CD4-positive, alpha-beta T cell (primary cell): ENCODE measurements around the gene NCAPD2. TPM values are rescaled to one million over a fixed set of nuclear protein-coding genes. Genes with fewer than 3 reads are reported as not detected.
"Not testable (repeated sequence)": the region's sequence is repeated elsewhere in the genome, so short reads cannot be mapped to it uniquely, and the experiment has no call there.

ENCODE experiments used
- ATAC-seq: fragments of 200-7000 bp; cut with Tn5 transposase; one replicate; pipeline ENCODE4 v1.10.0; 2022; ENCODE audit warnings: mild to moderate bottlenecking; ENCODE audit not compliant: poor library complexity
- CTCF ChIA-PET: fragments of 350-600 bp; sonication (Branson Sonifier 250); formaldehyde crosslinking; loops from one replicate; lab custom pipeline; 2021; ENCODE audit warnings: antibody characterized with exemption, inconsistent platforms; lab: Charles Lee
- POLR2A ChIA-PET: fragments of 350-600 bp; sonication (Branson Sonifier 250); formaldehyde crosslinking; loops from one replicate; lab custom pipeline; 2021; ENCODE audit warnings: antibody characterized with exemption, inconsistent platforms; lab: Charles Lee
- DNase-seq, 14 experiments: peaks; one replicate each; pipeline ENCODE4 v3.0.0-alpha.2; 2013 to 2020; ENCODE audit warnings: mixed read lengths in 2 of 14
- H3K27ac ChIP-seq, 2 donors: one replicate each; pipeline versions ENCODE4 v1.5.1 to v1.7.0; 2013; ENCODE audit warnings: low read length in 2 of 2, low read depth in 1 of 2, mild to moderate bottlenecking in 1 of 2
- H3K27me3 ChIP-seq, 2 experiments: 1 replicate in 1 of 2; 2 replicates in 1 of 2; pipeline versions ENCODE4 v1.6.1 to v1.7.0; 2013; ENCODE audit warnings: low read length in 2 of 2, control low read depth in 1 of 2, mild to moderate bottlenecking in 1 of 2, moderate library complexity in 1 of 2; ENCODE audit not compliant: insufficient read depth in 2 of 2, control insufficient read depth in 1 of 2
- H3K36me3 ChIP-seq: one replicate; pipeline ENCODE4 v1.6.1; 2013; ENCODE audit warnings: low read length, control low read depth; ENCODE audit not compliant: insufficient read depth
- H3K4me1 ChIP-seq: one replicate; pipeline ENCODE4 v1.6.1; 2013; ENCODE audit warnings: low read length, control low read depth; ENCODE audit not compliant: insufficient read depth
- H3K4me3 ChIP-seq: one replicate; pipeline ENCODE4 v1.5.1; 2013; ENCODE audit warnings: mild to moderate bottlenecking, low read length, moderate library complexity
- H3K9me3 ChIP-seq, 2 experiments: 1 replicate in 1 of 2; 2 replicates in 1 of 2; pipeline versions ENCODE4 v1.6.1 to v1.7.0; 2013; ENCODE audit warnings: low read length in 2 of 2, mild to moderate bottlenecking in 2 of 2, control low read depth in 1 of 2, moderate library complexity in 1 of 2; ENCODE audit not compliant: control insufficient read depth in 1 of 2, insufficient read depth in 1 of 2
- H3K27ac Mint-ChIP-seq: one replicate; pipeline ENCODE4 v1.8.0; 2020; ENCODE audit warnings: mixed read lengths
- H3K27me3 Mint-ChIP-seq: one replicate; pipeline ENCODE4 v1.8.0; 2021; ENCODE audit warnings: mixed read lengths
- H3K36me3 Mint-ChIP-seq: one replicate; pipeline ENCODE4 v1.8.0; 2021; ENCODE audit warnings: low read depth, mixed read lengths
- H3K4me1 Mint-ChIP-seq: one replicate; pipeline ENCODE4 v1.8.0; 2021; ENCODE audit warnings: low read depth, mixed read lengths
- H3K4me3 Mint-ChIP-seq: one replicate; pipeline ENCODE4 v1.8.0; 2020; ENCODE audit warnings: mild to moderate bottlenecking, mixed read lengths
- H3K9me3 Mint-ChIP-seq: one replicate; pipeline ENCODE4 v1.8.0; 2020; ENCODE audit warnings: mixed read lengths
- intact Hi-C, 2 experiments: fragments of 100-400 bp; cut with DNase I in 1 of 2; cut with micrococcal nuclease in 1 of 2; formaldehyde crosslinking; loops; one replicate each; pipeline versions ENCODE4 v1.15.1 to v1.9.0; 2023 to 2025; cut with DNase I, micrococcal nuclease
- total RNA-seq, 174 experiments: library from RNA in 2 of 174; stranded (reverse) in 2 of 174; gene quantifications; one replicate each; pipeline ENCODE4 v1.2.3 and lab custom pipeline; 2021 to 2026
- TF ChIP-seq, protein P1 (sequence below): fragments of 200-600 bp; IDR thresholded peaks from one replicate; pipeline ENCODE4 v1.8.0; 2022; ENCODE audit warnings: antibody characterized with exemption, mild to moderate bottlenecking

The NCAPD2 gene
- total RNA-seq, 2 experiments from 2014 or later, result 13.7 to 14.9 TPM

- ATAC-seq (no peak), DNase-seq (no peak)
- Mint-ChIP-seq H3K36me3 (no peaks in the 10 kb centered on the region), H3K4me3 (no peak overlapping the region), H3K4me1 (no peaks in the 10 kb centered on the region), H3K27ac (no peak overlapping the region), H3K9me3 (no peaks in the 10 kb centered on the region), H3K27me3 (no peaks in the 10 kb centered on the region)
- TF ChIP-seq, protein P1, sequence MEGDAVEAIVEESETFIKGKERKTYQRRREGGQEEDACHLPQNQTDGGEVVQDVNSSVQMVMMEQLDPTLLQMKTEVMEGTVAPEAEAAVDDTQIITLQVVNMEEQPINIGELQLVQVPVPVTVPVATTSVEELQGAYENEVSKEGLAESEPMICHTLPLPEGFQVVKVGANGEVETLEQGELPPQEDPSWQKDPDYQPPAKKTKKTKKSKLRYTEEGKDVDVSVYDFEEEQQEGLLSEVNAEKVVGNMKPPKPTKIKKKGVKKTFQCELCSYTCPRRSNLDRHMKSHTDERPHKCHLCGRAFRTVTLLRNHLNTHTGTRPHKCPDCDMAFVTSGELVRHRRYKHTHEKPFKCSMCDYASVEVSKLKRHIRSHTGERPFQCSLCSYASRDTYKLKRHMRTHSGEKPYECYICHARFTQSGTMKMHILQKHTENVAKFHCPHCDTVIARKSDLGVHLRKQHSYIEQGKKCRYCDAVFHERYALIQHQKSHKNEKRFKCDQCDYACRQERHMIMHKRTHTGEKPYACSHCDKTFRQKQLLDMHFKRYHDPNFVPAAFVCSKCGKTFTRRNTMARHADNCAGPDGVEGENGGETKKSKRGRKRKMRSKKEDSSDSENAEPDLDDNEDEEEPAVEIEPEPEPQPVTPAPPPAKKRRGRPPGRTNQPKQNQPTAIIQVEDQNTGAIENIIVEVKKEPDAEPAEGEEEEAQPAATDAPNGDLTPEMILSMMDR, result no peak
- Histone ChIP-seq H3K4me3 (no peak overlapping the region), H3K36me3 (no peaks in the 10 kb centered on the region), H3K4me1 (no peaks in the 10 kb centered on the region), H3K27ac (no peak overlapping the region), H3K27me3 (no peaks in the 10 kb centered on the region), H3K9me3 (no peaks in the 10 kb centered on the region)
- POLR2A ChIA-PET, result no interaction called here
- intact Hi-C loops, result no loop called here
- CTCF ChIA-PET, result no interaction called here
Measured at GRCh38 chr12:6478416-6478815, 15.5 kb upstream of the NCAPD2 start.

- no peak overlapping the region for H3K27ac Mint-ChIP-seq
- no peak overlapping the region for H3K27ac ChIP-seq
- no peak overlapping the region for H3K4me3 ChIP-seq
- no peaks in the 10 kb centered on the region for H3K27me3 Mint-ChIP-seq
- peaks cover 14% of the 10 kb centered on the region for H3K36me3 ChIP-seq
- intact Hi-C loops, result no loop called here
- no peak for DNase-seq
- no peak overlapping the region for H3K4me3 Mint-ChIP-seq
- H3K9me3 Mint-ChIP-seq, result no peaks in the 10 kb centered on the region
- H3K9me3 ChIP-seq, result no peaks in the 10 kb centered on the region
- TF ChIP-seq, protein P1, result no peak
- H3K27me3 ChIP-seq, result no peaks in the 10 kb centered on the region
- peaks cover 16% of the 10 kb centered on the region for H3K4me1 Mint-ChIP-seq
- H3K4me1 ChIP-seq, result peaks cover 10% of the 10 kb centered on the region
- POLR2A ChIA-PET, result interaction anchor here (0.9 to 1.2 kb wide), 2 partner anchors 18 to 26 kb away, joined by 3 read pairs; partner anchors contain the start of gene VAMP1
- no peak for ATAC-seq
- CTCF ChIA-PET, result no interaction called here
- peaks cover 18% of the 10 kb centered on the region for H3K36me3 Mint-ChIP-seq
Measured at GRCh38 chr12:6488240-6488639, 5.7 kb upstream of the NCAPD2 start.

DNA sequence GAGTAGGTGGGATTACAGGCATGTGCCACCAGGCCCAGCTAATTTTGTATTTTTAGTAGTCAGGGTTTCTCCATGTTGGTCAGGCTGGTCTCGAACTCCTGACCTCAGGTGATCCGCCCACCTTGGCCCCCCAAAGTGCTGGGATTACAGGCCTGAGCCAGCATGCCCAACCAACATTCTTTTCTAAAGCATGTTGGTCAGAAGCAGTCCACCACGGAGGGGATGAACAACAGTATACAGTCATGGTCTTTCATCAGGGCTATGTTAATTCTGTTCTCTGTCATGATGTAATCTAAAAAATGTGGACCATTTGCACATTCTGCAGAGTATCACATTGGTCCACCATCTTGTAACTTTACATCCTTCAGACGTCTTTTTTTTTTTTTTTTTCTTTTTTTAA is 4.5 kb upstream of the NCAPD2 start:
- ATAC-seq (no peak), DNase-seq (no peak)
- Mint-ChIP-seq H3K27ac (no peak overlapping the region), H3K4me1 (peaks cover 23% of the 10 kb centered on the region), H3K4me3 (no peak overlapping the region), H3K9me3 (no peaks in the 10 kb centered on the region), H3K36me3 (peaks cover 28% of the 10 kb centered on the region), H3K27me3 (no peaks in the 10 kb centered on the region)
- H3K36me3 ChIP-seq, result peaks cover 14% of the 10 kb centered on the region
- H3K27ac ChIP-seq, result no peak overlapping the region
- ChIA-PET CTCF (interaction anchor here (0.6 to 1.1 kb wide), 2 partner anchors 15 to 69 kb away, joined by 3 read pairs; no protein-coding TSS in a partner anchor), POLR2A (interaction anchor here (0.5 to 2.3 kb wide), 3 partner anchors 19 to 28 kb away, joined by 3 to 8 read pairs (median 3); partner anchors contain the start of gene VAMP1)
- no peak overlapping the region for H3K4me3 ChIP-seq
- H3K9me3 ChIP-seq, result no peaks in the 10 kb centered on the region
- intact Hi-C loops, result no loop called here
- TF ChIP-seq, protein P1, result no peak
- H3K4me1 ChIP-seq, result peaks cover 11% of the 10 kb centered on the region
- no peaks in the 10 kb centered on the region for H3K27me3 ChIP-seq

GRCh38 chr12:6490673-6491072 is 3.2 kb upstream of the NCAPD2 start:
- Mint-ChIP-seq H3K4me1 (peaks cover 35% of the 10 kb centered on the region), H3K36me3 (peaks cover 29% of the 10 kb centered on the region)
- H3K4me3 ChIP-seq, H3K9me3 ChIP-seq, H3K27ac ChIP-seq, DNase-seq, H3K27ac Mint-ChIP-seq, H3K27me3 ChIP-seq, H3K27me3 Mint-ChIP-seq, ATAC-seq, H3K9me3 Mint-ChIP-seq, H3K4me3 Mint-ChIP-seq: not testable (repeated sequence)
- ChIA-PET POLR2A (interaction anchor here (0.7 to 2.3 kb wide), 3 partner anchors 15 to 29 kb away, joined by 3 to 8 read pairs (median 5); partner anchors contain the start of gene VAMP1), CTCF (interaction anchor here (0.8 to 1.1 kb wide), 3 partner anchors 20 to 67 kb away, joined by 3 to 4 read pairs (median 3); partner anchors contain the start of gene VAMP1)
- Histone ChIP-seq H3K36me3 (peaks cover 14% of the 10 kb centered on the region), H3K4me1 (peaks cover 23% of the 10 kb centered on the region)
- intact Hi-C loops, result loop anchor here in 1 of 2 experiments (5.0 kb wide), 1 partner anchor 172 kb away; the partner anchor contains the start of gene ING4
